Endodermal cell (in vitro differentiated cells): ENCODE results near the gene SLC46A1. TPM values are rescaled to one million over a fixed set of nuclear protein-coding genes. Genes with fewer than 3 reads are reported as not detected.

Experiments
- DNase-seq: peaks from one replicate; pipeline ENCODE4 v3.0.0-alpha.2; 2017
- H3K27ac ChIP-seq: 2 replicates; pipeline ENCODE4 v1.5.1; 2013; ENCODE audit warnings: mild to moderate bottlenecking, low read depth, low read length, moderate library complexity
- H3K27me3 ChIP-seq: 2 replicates; pipeline ENCODE4 v1.6.1; 2013; ENCODE audit warnings: mild to moderate bottlenecking, low read length, moderate library complexity; ENCODE audit not compliant: insufficient read depth, control insufficient read depth, poor library complexity, severe bottlenecking
- H3K36me3 ChIP-seq: 2 replicates; pipeline ENCODE4 v1.7.0; 2013; ENCODE audit warnings: mild to moderate bottlenecking, low read length, moderate library complexity; ENCODE audit not compliant: control insufficient read depth, insufficient read depth
- H3K4me1 ChIP-seq: one replicate; pipeline ENCODE4 v1.7.0; 2013; ENCODE audit warnings: low read length; ENCODE audit not compliant: control insufficient read depth, insufficient read depth
- H3K4me3 ChIP-seq: 2 replicates; pipeline ENCODE4 v1.5.1; 2013; ENCODE audit warnings: mild to moderate bottlenecking, low read length, moderate library complexity
- H3K9ac ChIP-seq: 2 replicates; pipeline ENCODE4 v1.6.1; 2013; ENCODE audit warnings: mild to moderate bottlenecking, low read length, moderate library complexity; ENCODE audit not compliant: poor library complexity, severe bottlenecking; ENCODE audit errors: extremely low read depth
- H3K9me3 ChIP-seq: 2 replicates; pipeline ENCODE4 v1.6.1; 2013; ENCODE audit warnings: mild to moderate bottlenecking, low read length, moderate library complexity; ENCODE audit not compliant: control insufficient read depth
- H3K27ac Mint-ChIP-seq: 2 replicates; pipeline ENCODE4 v1.8.0; 2020; ENCODE audit warnings: mixed read lengths
- H3K27me3 Mint-ChIP-seq: 2 replicates; pipeline ENCODE4 v1.8.0; 2021; ENCODE audit warnings: mild to moderate bottlenecking, mixed read lengths; ENCODE audit not compliant: insufficient read depth
- H3K36me3 Mint-ChIP-seq: 2 replicates; pipeline ENCODE4 v1.8.0; 2020; ENCODE audit warnings: low read depth, mixed read lengths
- H3K4me1 Mint-ChIP-seq: 2 replicates; pipeline ENCODE4 v1.8.0; 2020; ENCODE audit warnings: mixed read lengths
- H3K4me3 Mint-ChIP-seq: 2 replicates; pipeline ENCODE4 v1.8.0; 2020; ENCODE audit warnings: mild to moderate bottlenecking, moderate library complexity, mixed read lengths
- H3K9me3 Mint-ChIP-seq: 2 replicates; pipeline ENCODE4 v1.8.0; 2020; ENCODE audit warnings: mild to moderate bottlenecking, mixed read lengths
- WGBS, 2 experiments: methylation state at CpG; one replicate each; pipeline versions ENCODE4 v1.1.5 to v1.1.7; 2013; ENCODE audit warnings: missing lambda C conversion rate in 2 of 2, mixed read lengths in 1 of 2; ENCODE audit not compliant: insufficient coverage in 1 of 2, insufficient read length in 1 of 2; 5-methylcytosine and 5-hydroxymethylcytosine counted together
- total RNA-seq, 2 donors: library from RNA; stranded (reverse); fragmentation: NEBNext Ultra II Directional in 1 of 2; extraction: Animal tissue kit (Norgen Biotek cat#: 25700) in 1 of 2; gene quantifications; 2 replicates in 1 of 2; 3 replicates in 1 of 2; pipeline ENCODE4 v1.2.1, GENCODE V29; 2021
- TF ChIP-seq, protein P1 (sequence below): fragments of 200-600 bp; sonication (generic); conservative IDR thresholded peaks from 2 replicates; pipeline ENCODE4 v1.5.0; 2021; ENCODE audit warnings: antibody characterized with exemption, mild to moderate bottlenecking

Gene SLC46A1
- total RNA-seq, 2 donors from 2014 or later: 6.9 to 10.9 TPM

DNA sequence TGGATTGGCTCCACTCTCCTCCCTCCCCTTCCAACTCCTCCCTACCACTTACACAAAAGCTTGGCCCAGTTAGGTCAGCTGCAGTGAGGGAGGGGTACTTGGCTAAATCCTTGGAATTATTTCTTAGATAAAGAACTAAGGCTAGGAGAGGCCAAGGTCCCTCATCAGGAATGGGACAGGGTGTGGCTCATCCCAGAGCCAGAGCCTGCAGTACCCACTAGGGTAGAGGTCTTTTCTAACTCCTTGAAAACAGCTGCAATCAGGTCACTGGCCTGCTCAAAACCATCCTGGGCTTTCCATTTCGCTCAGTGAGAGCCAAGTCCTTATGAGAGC, 1.9 kb upstream of the SLC46A1 start:
- peaks cover 11% of the 10 kb centered on the region for H3K4me1 ChIP-seq
- no peaks in the 10 kb centered on the region for H3K9me3 Mint-ChIP-seq
- H3K36me3 Mint-ChIP-seq: no peaks in the 10 kb centered on the region
- H3K9me3 ChIP-seq: no peaks in the 10 kb centered on the region
- peaks cover 43% of the 10 kb centered on the region for H3K4me1 Mint-ChIP-seq
- H3K4me3 Mint-ChIP-seq: no peak overlapping the region
- no peaks in the 10 kb centered on the region for H3K27me3 ChIP-seq
- no peak overlapping the region for H3K27ac ChIP-seq
- no peak overlapping the region for H3K9ac ChIP-seq
- no peaks in the 10 kb centered on the region for H3K36me3 ChIP-seq
- 64 to 79% methylated on average over 1 of the region's 1 CpG for WGBS, 2 experiments
- no peak for DNase-seq
- peak overlapping the region; percentile 2 for H3K27ac Mint-ChIP-seq
- peaks cover 17% of the 10 kb centered on the region for H3K27me3 Mint-ChIP-seq
- TF ChIP-seq, protein P1, sequence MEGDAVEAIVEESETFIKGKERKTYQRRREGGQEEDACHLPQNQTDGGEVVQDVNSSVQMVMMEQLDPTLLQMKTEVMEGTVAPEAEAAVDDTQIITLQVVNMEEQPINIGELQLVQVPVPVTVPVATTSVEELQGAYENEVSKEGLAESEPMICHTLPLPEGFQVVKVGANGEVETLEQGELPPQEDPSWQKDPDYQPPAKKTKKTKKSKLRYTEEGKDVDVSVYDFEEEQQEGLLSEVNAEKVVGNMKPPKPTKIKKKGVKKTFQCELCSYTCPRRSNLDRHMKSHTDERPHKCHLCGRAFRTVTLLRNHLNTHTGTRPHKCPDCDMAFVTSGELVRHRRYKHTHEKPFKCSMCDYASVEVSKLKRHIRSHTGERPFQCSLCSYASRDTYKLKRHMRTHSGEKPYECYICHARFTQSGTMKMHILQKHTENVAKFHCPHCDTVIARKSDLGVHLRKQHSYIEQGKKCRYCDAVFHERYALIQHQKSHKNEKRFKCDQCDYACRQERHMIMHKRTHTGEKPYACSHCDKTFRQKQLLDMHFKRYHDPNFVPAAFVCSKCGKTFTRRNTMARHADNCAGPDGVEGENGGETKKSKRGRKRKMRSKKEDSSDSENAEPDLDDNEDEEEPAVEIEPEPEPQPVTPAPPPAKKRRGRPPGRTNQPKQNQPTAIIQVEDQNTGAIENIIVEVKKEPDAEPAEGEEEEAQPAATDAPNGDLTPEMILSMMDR: no peak
- no peak overlapping the region for H3K4me3 ChIP-seq

DNA sequence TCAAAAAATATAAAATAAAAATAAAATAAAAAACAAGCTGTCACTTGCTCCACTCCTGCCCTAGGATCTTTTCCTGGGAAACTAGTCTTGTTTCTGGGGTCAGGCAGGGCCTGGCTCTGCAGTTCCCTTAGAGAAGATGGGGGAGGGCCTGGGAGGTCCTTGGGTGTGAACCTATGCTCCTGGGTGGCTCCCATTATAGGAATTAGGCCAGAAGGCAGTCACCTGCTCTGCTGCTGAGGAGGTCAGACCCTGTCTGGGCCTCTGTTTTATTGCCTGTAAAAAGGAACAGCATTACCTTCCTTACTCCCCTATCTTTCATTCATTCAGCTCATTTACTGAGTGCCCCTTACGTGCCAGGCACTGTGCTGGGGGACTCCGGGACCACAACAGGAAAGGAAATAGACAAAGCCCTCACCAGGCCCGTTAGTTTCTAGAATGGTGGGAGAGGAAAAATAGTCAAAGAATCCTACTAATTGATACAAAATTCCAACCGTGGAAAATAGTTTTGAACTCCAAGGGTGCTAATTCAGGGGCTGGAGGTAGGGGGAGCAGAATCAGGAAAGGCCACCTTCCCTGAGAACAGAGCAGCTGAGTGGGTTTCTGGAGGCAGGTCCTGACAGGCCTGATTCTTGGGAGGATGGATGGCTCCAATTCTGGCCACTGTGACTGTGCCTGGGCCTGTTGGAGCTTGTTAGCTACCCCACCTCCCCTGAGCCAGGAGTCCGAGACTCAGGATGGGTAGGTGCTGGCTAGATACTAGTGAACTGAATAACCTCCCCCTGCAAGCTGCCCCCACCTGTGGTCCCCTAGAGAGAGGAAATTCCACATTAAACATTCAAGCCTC, 1.3 kb upstream of the SLC46A1 start:
- Mint-ChIP-seq H3K9me3 (no peaks in the 10 kb centered on the region), H3K4me1 (peaks cover 48% of the 10 kb centered on the region), H3K27ac (no peak overlapping the region), H3K27me3 (peaks cover 15% of the 10 kb centered on the region), H3K36me3 (no peaks in the 10 kb centered on the region), H3K4me3 (no peak overlapping the region)
- Histone ChIP-seq H3K36me3 (no peaks in the 10 kb centered on the region), H3K9ac (no peak overlapping the region), H3K4me3 (no peak overlapping the region), H3K27ac (no peak overlapping the region), H3K27me3 (no peaks in the 10 kb centered on the region), H3K4me1 (peaks cover 13% of the 10 kb centered on the region), H3K9me3 (no peaks in the 10 kb centered on the region)
- DNase-seq: peak; percentile 89
- 56 to 100% methylated on average over 1 to 5 of the region's 5 CpGs for WGBS, 2 experiments
- TF ChIP-seq, protein P1: peak; percentile 52

DNA sequence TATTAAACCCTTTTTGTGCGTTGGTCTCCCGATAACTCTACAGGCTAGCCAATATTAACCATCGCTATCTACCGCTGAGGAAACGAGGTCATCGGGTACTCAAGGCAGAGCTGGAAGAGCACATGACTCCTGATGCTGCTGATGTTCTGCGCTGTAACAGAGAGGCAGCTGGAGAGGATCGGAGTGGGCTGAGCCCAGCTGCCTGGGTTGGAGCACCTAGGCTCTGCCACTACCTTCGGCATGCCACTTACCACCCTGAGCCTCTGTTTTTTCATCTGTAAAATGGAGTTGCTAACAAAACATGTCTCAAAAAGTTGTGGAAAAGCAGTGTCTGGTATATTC, 432 bp upstream of the SLC46A1 start:
- peaks cover 48% of the 10 kb centered on the region for H3K4me1 Mint-ChIP-seq
- no peak overlapping the region for H3K27ac Mint-ChIP-seq
- WGBS, 2 experiments: 25 to 47% methylated on average over 6 to 9 of the region's 9 CpGs

More for the DNA sequence above, 432 bp upstream of the SLC46A1 start:
- peaks cover 15% of the 10 kb centered on the region for H3K27me3 Mint-ChIP-seq
- H3K4me3 ChIP-seq: peak overlapping the region; percentile 74
- DNase-seq: no peak
- no peaks in the 10 kb centered on the region for H3K9me3 ChIP-seq
- H3K4me3 Mint-ChIP-seq: peak overlapping the region; percentile 63
- H3K27ac ChIP-seq: no peak overlapping the region
- H3K9ac ChIP-seq: no peak overlapping the region
- H3K9me3 Mint-ChIP-seq: no peaks in the 10 kb centered on the region
- H3K36me3 Mint-ChIP-seq: no peaks in the 10 kb centered on the region
- H3K4me1 ChIP-seq: peaks cover 15% of the 10 kb centered on the region
- H3K36me3 ChIP-seq: no peaks in the 10 kb centered on the region
- H3K27me3 ChIP-seq: no peaks in the 10 kb centered on the region
- TF ChIP-seq, protein P1: no peak
